Adrenal gland (tissue), 5 donors: ENCODE results near the gene DIO3.

Experiments used
- POLR2A ChIP-seq, 2 donors: fragments of 450-650 bp; IDR thresholded peaks; one replicate each; pipeline ENCODE4 v1.6.1; 2017; ENCODE audit warnings: antibody characterized with exemption in 2 of 2, mild to moderate bottlenecking in 2 of 2, moderate library complexity in 1 of 2
- TF ChIP-seq, protein P1 (sequence below), 6 experiments: fragments of 450-650 bp in 4 of 6; fragments of 200-600 bp in 2 of 6; sonication (generic) in 1 of 6; IDR thresholded peaks; 1 replicate in 5 of 6; 2 replicates in 1 of 6; pipeline versions ENCODE4 v1.5.1 to v1.8.0; 2016 to 2021; ENCODE audit warnings: antibody characterized with exemption in 6 of 6, mild to moderate bottlenecking in 2 of 6, moderate library complexity in 1 of 6
- donor health status: DM: no; HTN: no; CAD: no.

DNA sequence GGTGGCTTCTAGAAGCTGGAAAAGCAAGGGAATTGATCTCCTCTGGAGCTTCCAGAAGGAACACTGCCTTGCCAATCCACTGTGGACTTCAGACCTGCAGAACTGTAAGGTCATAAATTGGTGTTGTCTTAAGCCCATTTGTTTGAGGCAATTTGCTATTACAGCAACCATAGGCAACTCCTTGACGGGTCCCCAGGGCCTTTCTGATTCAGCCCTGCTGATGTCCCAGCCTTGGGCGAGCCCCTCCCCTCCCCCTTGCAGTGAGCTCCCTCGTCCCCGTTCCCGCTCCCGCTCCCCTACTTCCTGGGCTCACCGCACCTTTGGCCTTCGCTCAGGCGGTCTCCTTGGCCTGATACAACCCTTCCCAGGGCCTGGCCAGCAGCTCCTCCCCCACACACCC, 18.9 kb upstream of the DIO3 start:
- no peak for TF ChIP-seq POLR2A (IDR thresholded peaks at IDR 0.05)
- TF ChIP-seq, protein P1, sequence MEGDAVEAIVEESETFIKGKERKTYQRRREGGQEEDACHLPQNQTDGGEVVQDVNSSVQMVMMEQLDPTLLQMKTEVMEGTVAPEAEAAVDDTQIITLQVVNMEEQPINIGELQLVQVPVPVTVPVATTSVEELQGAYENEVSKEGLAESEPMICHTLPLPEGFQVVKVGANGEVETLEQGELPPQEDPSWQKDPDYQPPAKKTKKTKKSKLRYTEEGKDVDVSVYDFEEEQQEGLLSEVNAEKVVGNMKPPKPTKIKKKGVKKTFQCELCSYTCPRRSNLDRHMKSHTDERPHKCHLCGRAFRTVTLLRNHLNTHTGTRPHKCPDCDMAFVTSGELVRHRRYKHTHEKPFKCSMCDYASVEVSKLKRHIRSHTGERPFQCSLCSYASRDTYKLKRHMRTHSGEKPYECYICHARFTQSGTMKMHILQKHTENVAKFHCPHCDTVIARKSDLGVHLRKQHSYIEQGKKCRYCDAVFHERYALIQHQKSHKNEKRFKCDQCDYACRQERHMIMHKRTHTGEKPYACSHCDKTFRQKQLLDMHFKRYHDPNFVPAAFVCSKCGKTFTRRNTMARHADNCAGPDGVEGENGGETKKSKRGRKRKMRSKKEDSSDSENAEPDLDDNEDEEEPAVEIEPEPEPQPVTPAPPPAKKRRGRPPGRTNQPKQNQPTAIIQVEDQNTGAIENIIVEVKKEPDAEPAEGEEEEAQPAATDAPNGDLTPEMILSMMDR (IDR thresholded peaks at IDR 0.05) = no peak
